ENCODE data around the gene JAG1. TPM values are rescaled to one million over a fixed set of nuclear protein-coding genes. Genes with fewer than 3 reads are reported as not detected.
"Not testable (repeated sequence)": the region's sequence is repeated elsewhere in the genome, so short reads cannot be mapped to it uniquely, and the experiment has no call there.

The JAG1 gene
- total and polyA plus RNA-seq, 3 donors from 2014 or later = 17.4 to 30.6 (median 24.7) TPM

- Histone ChIP-seq H3K9me3 (no peaks in the 10 kb centered on the region), H3K4me3 (no peak overlapping the region), H3K27me3 (no peaks in the 10 kb centered on the region), H3K36me3 (ENCODE audit: low read depth, missing control alignments) (no peaks in the 10 kb centered on the region), H3K27ac (no peak overlapping the region), H3K4me1 (peaks cover 1% of the 10 kb centered on the region)
- no peak for TF ChIP-seq POLR2A (IDR thresholded peaks at IDR 0.05)
- TF ChIP-seq CTCF (IDR thresholded peaks at IDR 0.05) = no peak
- no peak for DNase-seq
- intact Hi-C loops (cut with DNase I; ENCODE audit: low total_unique reads) = no loop called here
- WGBS, 2 donors = 89 to 97% methylated on average over 3 of the region's 3 CpGs
Measured at GRCh38 chr20:10616212-10616611, 57.6 kb downstream of the JAG1 start.

- no peak for TF ChIP-seq POLR2A (IDR thresholded peaks at IDR 0.05)
- no peak for TF ChIP-seq CTCF (IDR thresholded peaks at IDR 0.05)
- Histone ChIP-seq H3K4me1 (peaks cover 12% of the 10 kb centered on the region), H3K9me3 (no peaks in the 10 kb centered on the region), H3K27me3 (no peaks in the 10 kb centered on the region), H3K27ac (no peak overlapping the region), H3K36me3 (ENCODE audit: low read depth, missing control alignments) (no peaks in the 10 kb centered on the region), H3K4me3 (no peak overlapping the region)
- WGBS, 2 donors = 96% methylated on average over 18 of the region's 18 CpGs
- intact Hi-C loops (cut with DNase I; ENCODE audit: low total_unique reads) = no loop called here
- DNase-seq = no peak
Measured at GRCh38 chr20:10613911-10614310, 59.9 kb downstream of the JAG1 start.

- intact Hi-C loops (cut with DNase I; ENCODE audit: low total_unique reads); H3K9me3 ChIP-seq; H3K27ac ChIP-seq; DNase-seq; H3K4me3 ChIP-seq; H3K27me3 ChIP-seq; H3K36me3 ChIP-seq (ENCODE audit: low read depth, missing control alignments): not testable (repeated sequence)
- H3K4me1 ChIP-seq = peaks cover 14% of the 10 kb centered on the region
- WGBS, 2 donors = 90 to 93% methylated on average over 5 of the region's 5 CpGs
Measured at GRCh38 chr20:10613426-10613825, 60.4 kb downstream of the JAG1 start.

- H3K4me1 ChIP-seq = peaks cover 14% of the 10 kb centered on the region
- no peaks in the 10 kb centered on the region for H3K9me3 ChIP-seq
- TF ChIP-seq POLR2A (IDR thresholded peaks at IDR 0.05) = no peak
- peak in 2 of 3 experiments; percentile 20 to 28 for TF ChIP-seq CTCF (IDR thresholded peaks at IDR 0.05)
- H3K36me3 ChIP-seq (ENCODE audit: low read depth, missing control alignments) = no peaks in the 10 kb centered on the region
- H3K27me3 ChIP-seq = no peaks in the 10 kb centered on the region
- DNase-seq = peak; percentile 65
- no peak overlapping the region for H3K4me3 ChIP-seq
- H3K27ac ChIP-seq = no peak overlapping the region
- 13 to 22% methylated on average over 1 of the region's 1 CpG for WGBS, 2 donors
- intact Hi-C loops (cut with DNase I; ENCODE audit: low total_unique reads) = no loop called here
Measured at GRCh38 chr20:10611357-10611756, 62.4 kb downstream of the JAG1 start.

GRCh38 chr20:10610251-10610650 lies 63.5 kb downstream of the JAG1 start:
- no peak for TF ChIP-seq POLR2A (IDR thresholded peaks at IDR 0.05)
- TF ChIP-seq CTCF (IDR thresholded peaks at IDR 0.05) = no peak
- intact Hi-C loops (cut with DNase I; ENCODE audit: low total_unique reads) = no loop called here
- no peak overlapping the region for H3K4me3 ChIP-seq
- H3K27ac ChIP-seq = peak overlapping the region in 1 of 2 donors; percentile 70
- no peak for DNase-seq
- peaks cover 14% of the 10 kb centered on the region for H3K4me1 ChIP-seq
- H3K27me3 ChIP-seq = no peaks in the 10 kb centered on the region
- H3K9me3 ChIP-seq = no peaks in the 10 kb centered on the region
- no peaks in the 10 kb centered on the region for H3K36me3 ChIP-seq (ENCODE audit: low read depth, missing control alignments)
- WGBS, 2 donors = 74 to 76% methylated on average over 5 of the region's 5 CpGs

Data from testis (tissue), 3 donors.